PC-9 (cell line): ENCODE measurements around the gene IL1F10. TPM values are rescaled to one million over a fixed set of nuclear protein-coding genes. Genes with fewer than 3 reads are reported as not detected.

Source experiments
- Bru-seq: library from RNA; stranded (reverse); fragments of 400-500 nt; gene quantifications from one replicate; lab custom pipeline; 2021; lab: Mats Ljungman, UMichigan
- BruChase-seq, 2 experiments: library from RNA; stranded (reverse); fragments of 400-500 nt; gene quantifications; one replicate each; lab custom pipeline; 2021; lab: Mats Ljungman, UMichigan
- BruUV-seq: library from RNA; stranded (reverse); fragments of 400-500 nt; replicated peaks from 2 replicates; lab custom pipeline; 2021; lab: Mats Ljungman, UMichigan
- CTCF ChIA-PET: fragments of 300-600 bp; sonication (Branson Sonifier 250); formaldehyde crosslinking; loops from one replicate; lab custom pipeline; 2022; ENCODE audit warnings: antibody characterized with exemption; lab: Charles Lee
- POLR2A ChIA-PET: fragments of 300-600 bp; sonication (Branson Sonifier 250); formaldehyde crosslinking; loops from one replicate; lab custom pipeline; 2022; ENCODE audit warnings: antibody characterized with exemption; ENCODE audit not compliant: unreplicated experiment; lab: Charles Lee
- DNase-seq, 2 experiments: peaks; one replicate each; pipeline versions ENCODE4 v3.0.0 to v3.0.0-alpha.2; 2015 to 2022; ENCODE audit warnings: mixed read lengths in 1 of 2
- H2AFZ ChIP-seq: fragments of 200-600 bp; sonication (generic); 2 replicates; pipeline ENCODE4 v1.8.1; 2017; ENCODE audit warnings: antibody characterized with exemption
- H3F3A ChIP-seq: fragments of 200-600 bp; sonication (generic); 2 replicates; pipeline ENCODE4 v1.8.1; 2017; ENCODE audit warnings: antibody characterized with exemption, mild to moderate bottlenecking, low read depth; ENCODE audit not compliant: insufficient read depth
- H3K27ac ChIP-seq: fragments of 200-600 bp; sonication (generic); 2 replicates; pipeline ENCODE4 v1.6.1; 2016; ENCODE audit warnings: mixed run types
- H3K27me3 ChIP-seq: fragments of 200-600 bp; sonication (generic); 2 replicates; pipeline ENCODE4 v1.6.1; 2016; ENCODE audit warnings: low read depth, mixed run types; ENCODE audit not compliant: insufficient read depth
- H3K36me3 ChIP-seq: fragments of 200-600 bp; sonication (generic); 2 replicates; pipeline ENCODE4 v1.6.1; 2016; ENCODE audit warnings: low read depth, mixed run types
- H3K4me1 ChIP-seq: fragments of 200-600 bp; sonication (generic); replicated peaks from 2 replicates; pipeline ENCODE4 v1.6.1; 2016; ENCODE audit warnings: mixed run types; ENCODE audit not compliant: insufficient read depth
- H3K4me2 ChIP-seq: fragments of 200-600 bp; sonication (generic); 2 replicates; pipeline ENCODE4 v1.6.1; 2017; ENCODE audit warnings: mixed run types
- H3K4me3 ChIP-seq: fragments of 200-600 bp; sonication (generic); 2 replicates; pipeline ENCODE4 v1.6.1; 2016; ENCODE audit warnings: mixed run types
- H3K79me2 ChIP-seq: fragments of 200-600 bp; sonication (generic); 2 replicates; pipeline ENCODE4 v1.6.1; 2017; ENCODE audit warnings: low read depth, mixed run types
- H3K9me2 ChIP-seq: fragments of 200-600 bp; sonication (generic); 2 replicates; pipeline ENCODE4 v1.8.1; 2017; ENCODE audit warnings: mild to moderate bottlenecking; ENCODE audit not compliant: insufficient read depth
- H3K9me3 ChIP-seq: fragments of 200-600 bp; sonication (generic); 2 replicates; pipeline ENCODE4 v1.8.1; 2016; ENCODE audit warnings: low read depth; ENCODE audit not compliant: insufficient read depth
- H4K20me1 ChIP-seq: fragments of 200-600 bp; sonication (generic); 2 replicates; pipeline ENCODE4 v1.8.1; 2017; ENCODE audit not compliant: insufficient read depth
- CTCF ChIP-seq: fragments of 200-600 bp; sonication (generic); conservative IDR thresholded peaks from 2 replicates; pipeline ENCODE4 v1.6.1; 2017; ENCODE audit warnings: mixed run types, antibody characterized with exemption, mild to moderate bottlenecking, moderate library complexity
- EZH2 ChIP-seq: fragments of 200-600 bp; sonication (generic); IDR thresholded peaks from 2 replicates; pipeline ENCODE4 v1.8.0; 2017; ENCODE audit warnings: antibody characterized with exemption, low read depth
- intact Hi-C: fragments of 100-400 bp; cut with micrococcal nuclease; formaldehyde crosslinking; loops from one replicate; pipeline ENCODE4 v1.10.0; 2022; ENCODE audit not compliant: unreplicated experiment
- long read RNA-seq: library from polyadenylated mRNA; stranded (forward); transcript quantifications from one replicate; pipeline ENCODE4 v2.0.0, GENCODE V29; 2022
- total RNA-seq: library from RNA; stranded (reverse); gene quantifications from 2 replicates; pipeline ENCODE4 v1.2.3, GENCODE V29; 2021

IL1F10 gene
- total RNA-seq (not detected in 2 replicates), Bru-seq, nascent RNA (percentile 28 among the genes with signal in this experiment), BruChase-seq, experiment 1, labeled RNA remaining after a 2-hour chase (percentile 15 among the genes with signal in this experiment), BruChase-seq, experiment 2, labeled RNA remaining after a 6-hour chase (not detected)
- long read RNA-seq, result 0 reads

- no peak for DNase-seq
- Histone ChIP-seq H3K27me3 (no peaks in the 10 kb centered on the region), H3K36me3 (no peaks in the 10 kb centered on the region), H3K9me2 (no peaks in the 10 kb centered on the region), H3K79me2 (no peaks in the 10 kb centered on the region), H3K4me1 (peaks cover 48% of the 10 kb centered on the region), H3K4me3 (no peak within 1 kb of the TSS), H3K4me2 (peak within 1 kb of the TSS; percentile 66), H3K9me3 (peaks cover 8% of the 10 kb centered on the region; the same call in 1 of the 2 replicates), H2AFZ (no peak within 1 kb of the TSS; the same call in 1 of the 2 replicates), H4K20me1 (no peaks in the 10 kb centered on the region), H3K27ac (peak within 1 kb of the TSS; percentile 87), H3F3A (peaks cover 34% of the 10 kb centered on the region)
- TF ChIP-seq CTCF (no peak), EZH2 (no peak)
- CTCF ChIA-PET, result interaction anchor here (1.6 kb wide), 1 partner anchor 12 kb away, joined by 4 read pairs; no protein-coding TSS in a partner anchor
- BruUV-seq, result no TSS peak
- intact Hi-C loops, result loop anchor here (2.0 kb wide), 1 partner anchor 173 kb away; no protein-coding TSS in a partner anchor
- POLR2A ChIA-PET, result no interaction called here
Measured at GRCh38 chr2:113067681-113068080, at the start of gene IL1F10. Gene IL1F10, plus strand, starts transcription at chr2:113067970. Its CDS starts 4,769 bp downstream, at chr2:113072739.

- Histone ChIP-seq H3K9me3 (no peaks in the 10 kb centered on the region; the same call in 1 of the 2 replicates), H2AFZ (no peak overlapping the region), H3K36me3 (no peaks in the 10 kb centered on the region), H3K4me1 (no peaks in the 10 kb centered on the region), H3K79me2 (no peaks in the 10 kb centered on the region), H3F3A (peaks cover under 1% of the 10 kb centered on the region; the same call in 1 of the 2 replicates), H3K4me2 (no peak overlapping the region), H3K9me2 (no peaks in the 10 kb centered on the region), H4K20me1 (no peaks in the 10 kb centered on the region), H3K4me3 (no peak overlapping the region), H3K27me3 (no peaks in the 10 kb centered on the region), H3K27ac (no peak overlapping the region)
- CTCF ChIA-PET, result no interaction called here
- TF ChIP-seq CTCF (no peak), EZH2 (no peak)
- intact Hi-C loops, result no loop called here
- no TSS peak for BruUV-seq
- DNase-seq, result no peak
- POLR2A ChIA-PET, result no interaction called here
Measured at GRCh38 chr2:113018509-113018908, 49.3 kb upstream of the IL1F10 start.

GRCh38 chr2:113021312-113021711 is 46.5 kb upstream of the IL1F10 start:
- no peak for TF ChIP-seq EZH2
- TF ChIP-seq CTCF, result no peak
- no peak for DNase-seq
- no peaks in the 10 kb centered on the region for H3F3A ChIP-seq
- no peaks in the 10 kb centered on the region; the same call in 1 of the 2 replicates for H3K9me3 ChIP-seq
- no peak overlapping the region for H2AFZ ChIP-seq
- BruUV-seq, result no TSS peak
- no peaks in the 10 kb centered on the region for H3K4me1 ChIP-seq
- no peaks in the 10 kb centered on the region for H3K79me2 ChIP-seq
- no peaks in the 10 kb centered on the region for H3K36me3 ChIP-seq
- H3K4me3 ChIP-seq, result no peak overlapping the region
- H3K27me3 ChIP-seq, result no peaks in the 10 kb centered on the region
- no peaks in the 10 kb centered on the region for H4K20me1 ChIP-seq
- POLR2A ChIA-PET, result no interaction called here
- H3K9me2 ChIP-seq, result no peaks in the 10 kb centered on the region
- H3K4me2 ChIP-seq, result no peak overlapping the region
- no peak overlapping the region for H3K27ac ChIP-seq
- CTCF ChIA-PET, result no interaction called here
- intact Hi-C loops, result no loop called here
